ENCODE measurements around the gene CLSTN1. TPM values are rescaled to one million over a fixed set of nuclear protein-coding genes. Genes with fewer than 3 reads are reported as not detected.
A peak's percentile ranks its signal among the peaks of the same experiment; 100 is the strongest.
"Not testable (repeated sequence)": the region's sequence is repeated elsewhere in the genome, so short reads cannot be mapped to it uniquely, and the experiment has no call there.

CLSTN1 gene
- total and polyA plus RNA-seq, 5 donors from 2014 or later = 19.2 to 106 (median 22.7) TPM

DNA sequence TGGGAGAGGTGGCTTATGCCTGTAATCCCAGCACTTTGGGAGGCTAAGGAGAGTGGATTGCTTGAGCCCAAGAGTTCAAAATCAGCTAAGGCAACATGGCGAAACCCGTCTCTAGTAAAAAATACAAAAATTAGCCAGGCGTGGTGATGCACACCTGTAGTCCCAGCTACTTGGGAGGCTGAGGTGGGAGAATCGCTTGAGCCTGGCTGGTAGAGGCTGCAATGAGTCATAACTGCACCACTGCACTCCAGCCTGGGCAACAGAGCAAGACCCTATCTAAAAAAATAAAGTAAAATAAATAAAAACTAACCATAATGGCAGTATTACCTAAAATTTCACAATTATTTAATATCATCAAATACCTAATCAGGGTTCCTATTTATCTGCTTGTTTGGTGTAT lies 34.1 kb downstream of the CLSTN1 start:
- H3K27me3 Mint-ChIP-seq; H3K9me3 Mint-ChIP-seq; DNase-seq; H3K36me3 ChIP-seq (ENCODE audit: control insufficient read depth, insufficient read depth, low read length); H3K27ac ChIP-seq (ENCODE audit: insufficient read depth, low read length, poor library complexity, severe bottlenecking); ATAC-seq (ENCODE audit: low read depth in 2 of 2); H3K4me3 ChIP-seq (ENCODE audit: low read depth, low read length); H3K27me3 ChIP-seq (ENCODE audit: control insufficient read depth, insufficient read depth, low read length); H3K36me3 Mint-ChIP-seq; H3K9me3 ChIP-seq (ENCODE audit: control insufficient read depth in 2 of 2, low read length in 2 of 2): not testable (repeated sequence)
- H3K4me1 ChIP-seq (ENCODE audit: control insufficient read depth, insufficient read depth, low read length, poor library complexity, severe bottlenecking) = peaks cover 14% of the 10 kb centered on the region
- peaks cover 16 to 70% (median 46%) of the 10 kb centered on the region in 4 donors for H3K4me1 Mint-ChIP-seq
- H3K4me3 Mint-ChIP-seq = peak overlapping the region in 1 of 4 donors; percentile 42
- H3K27ac Mint-ChIP-seq = peak overlapping the region in 2 of 3 donors; percentile 6 to 71

DNA sequence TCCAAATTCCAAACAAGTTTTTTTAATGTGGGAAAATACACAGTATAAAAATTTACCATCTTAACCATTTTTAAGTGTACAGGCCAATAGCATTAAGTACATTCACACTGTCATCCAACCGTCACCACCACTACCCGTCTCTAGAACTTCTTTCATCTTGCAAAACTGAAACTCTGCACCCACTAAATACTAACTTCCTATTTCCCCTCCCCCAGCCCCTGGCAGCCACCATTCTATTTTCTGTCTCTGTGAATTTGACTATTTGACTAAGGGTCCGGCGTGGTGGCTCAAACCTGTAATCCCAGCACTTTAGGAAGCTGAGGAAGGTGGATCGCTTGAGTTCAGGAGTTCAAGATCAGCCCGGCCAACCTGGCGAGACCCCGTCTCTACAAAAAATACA lies 36.1 kb downstream of the CLSTN1 start:
- DNase-seq (peak; percentile 30 to 92 (median 82)), ATAC-seq (ENCODE audit: low read depth in 2 of 2) (peak; percentile 96 to 99)
- H3K27me3 ChIP-seq (ENCODE audit: control insufficient read depth, insufficient read depth, low read length) = no peaks in the 10 kb centered on the region
- peaks cover 14% of the 10 kb centered on the region for H3K4me1 ChIP-seq (ENCODE audit: control insufficient read depth, insufficient read depth, low read length, poor library complexity, severe bottlenecking)
- H3K27ac Mint-ChIP-seq = peak overlapping the region; percentile 96 to 98 (median 97)
- H3K9me3 Mint-ChIP-seq = peaks cover 0 to 2% (median 0%) of the 10 kb centered on the region in 7 donors
- H3K36me3 Mint-ChIP-seq = peaks cover 9% of the 10 kb centered on the region
- H3K36me3 ChIP-seq (ENCODE audit: control insufficient read depth, insufficient read depth, low read length) = no peaks in the 10 kb centered on the region
- H3K9me3 ChIP-seq (ENCODE audit: control insufficient read depth in 2 of 2, low read length in 2 of 2) = no peaks in the 10 kb centered on the region
- no peaks in the 10 kb centered on the region for H3K27me3 Mint-ChIP-seq
- H3K4me3 ChIP-seq (ENCODE audit: low read depth, low read length) = peak overlapping the region; percentile 67
- peak overlapping the region; percentile 86 for H3K27ac ChIP-seq (ENCODE audit: insufficient read depth, low read length, poor library complexity, severe bottlenecking)
- H3K4me3 Mint-ChIP-seq = peak overlapping the region; percentile 67 to 84 (median 77)
- H3K4me1 Mint-ChIP-seq = peaks cover 22 to 57% (median 43%) of the 10 kb centered on the region in 4 donors

DNA sequence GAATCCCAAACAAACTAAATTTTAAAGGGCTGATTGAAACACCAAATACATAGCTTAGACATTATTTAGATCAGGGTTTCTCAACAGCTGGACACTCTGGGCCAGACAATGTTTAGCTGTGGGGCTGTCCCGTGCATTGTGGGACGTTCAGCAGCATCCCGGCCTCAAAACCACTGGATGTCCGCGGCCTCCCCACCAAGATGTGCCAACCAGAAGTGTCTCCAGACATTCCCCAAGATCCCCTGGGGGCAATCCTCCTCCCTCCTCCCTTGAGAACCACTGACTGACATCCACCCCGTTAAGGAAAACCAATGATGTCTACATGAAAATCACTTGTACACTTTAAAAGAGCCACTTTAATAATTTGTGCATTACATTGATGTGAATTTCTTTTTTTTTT lies 38.4 kb downstream of the CLSTN1 start:
- H3K27me3 Mint-ChIP-seq = no peaks in the 10 kb centered on the region
- H3K9me3 Mint-ChIP-seq = peaks cover 0 to 2% (median 0%) of the 10 kb centered on the region in 7 donors

DNA sequence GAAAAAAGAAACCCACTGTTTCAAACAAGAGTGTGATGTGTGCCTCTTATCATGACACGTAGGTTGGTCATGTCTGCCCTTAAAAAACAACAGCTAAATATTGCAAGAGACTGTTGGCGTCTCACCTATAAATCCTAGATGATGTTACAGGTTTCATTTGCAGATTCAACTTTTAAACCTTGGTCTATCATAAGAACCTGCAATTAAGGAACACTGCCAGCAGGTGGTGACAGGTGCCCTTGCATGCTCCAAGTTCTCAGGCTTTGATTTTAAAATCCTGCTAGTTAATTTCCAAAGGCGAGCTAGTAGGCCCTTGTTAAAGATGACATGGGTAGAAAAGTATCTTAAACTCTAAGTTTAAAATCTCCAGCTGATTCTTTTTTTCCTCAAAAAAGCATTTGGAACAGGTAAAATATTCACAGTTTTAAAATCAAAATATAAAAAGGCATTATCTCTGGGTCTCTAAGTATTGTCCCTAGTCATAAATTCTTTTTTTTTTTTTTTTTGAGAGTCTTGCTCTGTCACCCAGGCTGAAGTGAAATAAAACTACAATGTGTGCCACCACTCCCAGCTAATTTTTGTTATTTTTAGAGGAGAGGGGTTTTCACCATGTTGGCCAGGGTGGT lies 39.1 kb downstream of the CLSTN1 start:
- peaks cover 0 to 2% (median 0%) of the 10 kb centered on the region in 7 donors for H3K9me3 Mint-ChIP-seq
- DNase-seq = peak; percentile 51 to 87 (median 75)
- no peaks in the 10 kb centered on the region for H3K9me3 ChIP-seq (ENCODE audit: control insufficient read depth in 2 of 2, low read length in 2 of 2)
- H3K4me1 Mint-ChIP-seq = peaks cover 18 to 60% (median 41%) of the 10 kb centered on the region in 4 donors
- H3K4me3 Mint-ChIP-seq = peak overlapping the region in 2 of 4 donors; percentile 58 to 81
- H3K27me3 Mint-ChIP-seq = no peaks in the 10 kb centered on the region
- H3K36me3 Mint-ChIP-seq = peaks cover 4% of the 10 kb centered on the region
- peak; percentile 22 to 34 for ATAC-seq (ENCODE audit: low read depth in 2 of 2)
- H3K4me3 ChIP-seq (ENCODE audit: low read depth, low read length) = no peak overlapping the region
- H3K4me1 ChIP-seq (ENCODE audit: control insufficient read depth, insufficient read depth, low read length, poor library complexity, severe bottlenecking) = peaks cover 14% of the 10 kb centered on the region
- H3K36me3 ChIP-seq (ENCODE audit: control insufficient read depth, insufficient read depth, low read length) = no peaks in the 10 kb centered on the region
- H3K27ac ChIP-seq (ENCODE audit: insufficient read depth, low read length, poor library complexity, severe bottlenecking) = no peak overlapping the region
- no peaks in the 10 kb centered on the region for H3K27me3 ChIP-seq (ENCODE audit: control insufficient read depth, insufficient read depth, low read length)
- H3K27ac Mint-ChIP-seq = peak overlapping the region in 2 of 3 donors; percentile 59 to 69

More for the DNA sequence above, 38.4 kb downstream of the CLSTN1 start:
- no peaks in the 10 kb centered on the region for H3K36me3 ChIP-seq (ENCODE audit: control insufficient read depth, insufficient read depth, low read length)
- H3K4me1 ChIP-seq (ENCODE audit: control insufficient read depth, insufficient read depth, low read length, poor library complexity, severe bottlenecking) = peaks cover 14% of the 10 kb centered on the region
- DNase-seq = no peak
- no peaks in the 10 kb centered on the region for H3K27me3 ChIP-seq (ENCODE audit: control insufficient read depth, insufficient read depth, low read length)
- H3K4me3 ChIP-seq (ENCODE audit: low read depth, low read length) = no peak overlapping the region
- peaks cover 9% of the 10 kb centered on the region for H3K36me3 Mint-ChIP-seq
- ATAC-seq (ENCODE audit: low read depth in 2 of 2) = no peak
- no peaks in the 10 kb centered on the region for H3K9me3 ChIP-seq (ENCODE audit: control insufficient read depth in 2 of 2, low read length in 2 of 2)
- H3K27ac Mint-ChIP-seq = no peak overlapping the region
- H3K4me3 Mint-ChIP-seq = peak overlapping the region in 1 of 4 donors; percentile 15
- peaks cover 22 to 60% (median 43%) of the 10 kb centered on the region in 4 donors for H3K4me1 Mint-ChIP-seq
- H3K27ac ChIP-seq (ENCODE audit: insufficient read depth, low read length, poor library complexity, severe bottlenecking) = no peak overlapping the region

DNA sequence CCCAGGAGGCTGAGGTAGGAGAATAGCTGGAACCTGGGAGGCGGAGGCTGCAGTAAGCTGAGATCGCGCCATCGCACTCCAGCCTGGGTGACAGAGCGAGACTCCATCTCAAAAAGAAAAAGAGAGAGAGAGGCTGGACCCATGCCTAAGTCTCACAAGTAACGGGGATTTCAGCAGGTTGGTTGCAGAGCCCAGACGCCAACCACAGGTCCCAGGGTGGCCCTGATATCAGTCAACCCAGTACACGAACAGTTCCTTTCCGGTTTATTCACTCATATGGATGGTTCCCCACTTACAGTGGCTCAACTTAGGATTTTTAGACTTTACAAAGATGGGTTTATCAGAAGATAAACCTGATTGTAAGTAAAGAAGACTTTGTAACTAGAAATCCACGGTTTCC lies 40.9 kb downstream of the CLSTN1 start:
- ATAC-seq (ENCODE audit: low read depth in 2 of 2) (no peak), DNase-seq (no peak)
- Mint-ChIP-seq H3K4me3 (peak overlapping the region in 1 of 4 donors; percentile 75), H3K36me3 (peaks cover 4% of the 10 kb centered on the region), H3K9me3 (peaks cover 0 to 2% (median 0%) of the 10 kb centered on the region in 7 donors), H3K27ac (no peak overlapping the region), H3K27me3 (no peaks in the 10 kb centered on the region), H3K4me1 (peaks cover 12 to 47% (median 33%) of the 10 kb centered on the region in 4 donors)
- Histone ChIP-seq H3K27me3 (ENCODE audit: control insufficient read depth, insufficient read depth, low read length) (no peaks in the 10 kb centered on the region), H3K9me3 (ENCODE audit: control insufficient read depth in 2 of 2, low read length in 2 of 2) (no peaks in the 10 kb centered on the region), H3K4me3 (ENCODE audit: low read depth, low read length) (no peak overlapping the region), H3K36me3 (ENCODE audit: control insufficient read depth, insufficient read depth, low read length) (peaks cover under 1% of the 10 kb centered on the region), H3K27ac (ENCODE audit: insufficient read depth, low read length, poor library complexity, severe bottlenecking) (no peak overlapping the region), H3K4me1 (ENCODE audit: control insufficient read depth, insufficient read depth, low read length, poor library complexity, severe bottlenecking) (peaks cover 12% of the 10 kb centered on the region)

DNA sequence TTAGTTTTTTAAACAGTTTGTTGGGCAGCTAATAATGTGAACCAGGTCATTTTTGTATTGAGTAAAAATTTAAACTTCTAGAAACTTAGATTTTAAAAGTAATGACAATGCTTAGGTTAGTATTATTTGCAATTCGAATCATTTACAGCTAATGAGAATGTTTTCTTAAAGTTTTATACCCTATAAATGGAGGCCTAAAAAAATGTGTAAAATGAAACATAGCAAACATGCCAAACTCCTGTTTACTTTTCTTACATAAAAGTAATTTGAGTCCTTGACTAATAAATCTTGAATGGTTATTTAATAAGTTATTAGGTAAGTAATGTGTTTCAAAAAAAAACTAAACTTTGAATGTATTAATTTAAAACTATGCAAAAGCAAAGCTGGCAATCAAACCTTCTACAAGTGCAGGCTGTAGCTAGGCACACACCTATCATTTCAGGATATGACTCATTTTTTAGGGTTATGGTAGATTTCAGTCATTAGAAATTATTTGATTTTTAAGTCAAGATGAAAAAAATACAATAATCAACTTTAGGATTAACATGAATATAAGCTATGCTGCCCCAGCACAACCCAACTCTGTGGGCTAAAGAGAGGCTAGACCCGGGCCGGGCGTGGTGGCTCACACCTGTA lies 41.5 kb downstream of the CLSTN1 start:
- H3K27me3 ChIP-seq (ENCODE audit: control insufficient read depth, insufficient read depth, low read length) = no peaks in the 10 kb centered on the region
- Mint-ChIP-seq H3K4me3 (no peak overlapping the region), H3K9me3 (no peaks in the 10 kb centered on the region), H3K27ac (no peak overlapping the region), H3K36me3 (no peaks in the 10 kb centered on the region), H3K4me1 (peaks cover 7 to 44% (median 29%) of the 10 kb centered on the region in 4 donors), H3K27me3 (no peaks in the 10 kb centered on the region)
- no peak for ATAC-seq (ENCODE audit: low read depth in 2 of 2)
- H3K36me3 ChIP-seq (ENCODE audit: control insufficient read depth, insufficient read depth, low read length) = peaks cover 3% of the 10 kb centered on the region
- no peaks in the 10 kb centered on the region for H3K9me3 ChIP-seq (ENCODE audit: control insufficient read depth in 2 of 2, low read length in 2 of 2)
- no peak overlapping the region for H3K27ac ChIP-seq (ENCODE audit: insufficient read depth, low read length, poor library complexity, severe bottlenecking)
- no peak overlapping the region for H3K4me3 ChIP-seq (ENCODE audit: low read depth, low read length)
- peak in 1 of 3 donors; percentile 37 for DNase-seq
- H3K4me1 ChIP-seq (ENCODE audit: control insufficient read depth, insufficient read depth, low read length, poor library complexity, severe bottlenecking) = peaks cover 7% of the 10 kb centered on the region

DNA sequence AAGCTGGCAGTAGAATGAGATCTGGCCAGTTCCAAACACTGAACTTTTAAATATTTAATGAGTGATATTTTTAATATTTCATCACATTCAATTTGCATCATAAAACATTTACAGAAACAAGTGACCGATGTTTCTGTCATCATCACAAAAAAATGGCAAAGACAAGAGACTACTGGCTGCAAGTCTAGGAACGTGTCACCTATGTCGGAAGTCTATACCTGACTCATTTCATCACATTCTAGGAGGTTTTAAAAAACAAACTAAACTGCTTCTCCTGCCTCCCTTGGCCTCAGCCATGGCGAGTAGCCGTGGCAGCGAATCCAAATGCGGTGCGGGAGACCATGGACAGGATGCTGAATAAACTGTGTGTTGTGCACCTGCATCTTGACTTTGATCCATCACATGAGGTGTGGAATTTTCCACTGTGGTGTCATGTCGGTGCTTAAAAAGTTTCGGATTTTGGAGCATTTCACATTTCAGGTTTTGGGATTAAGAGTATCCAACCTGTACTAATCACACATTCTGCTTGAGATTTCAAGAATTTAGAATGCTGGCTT lies 43.1 kb downstream of the CLSTN1 start:
- H3K4me3 ChIP-seq (ENCODE audit: low read depth, low read length) = no peak overlapping the region
- ATAC-seq (ENCODE audit: low read depth in 2 of 2) (no peak), DNase-seq (no peak)
- Mint-ChIP-seq H3K4me3 (no peak overlapping the region), H3K27ac (no peak overlapping the region), H3K9me3 (no peaks in the 10 kb centered on the region), H3K27me3 (no peaks in the 10 kb centered on the region), H3K4me1 (peaks cover 7 to 40% (median 25%) of the 10 kb centered on the region in 4 donors), H3K36me3 (no peaks in the 10 kb centered on the region)
- no peaks in the 10 kb centered on the region for H3K4me1 ChIP-seq (ENCODE audit: control insufficient read depth, insufficient read depth, low read length, poor library complexity, severe bottlenecking)
- H3K9me3 ChIP-seq (ENCODE audit: control insufficient read depth in 2 of 2, low read length in 2 of 2) = no peaks in the 10 kb centered on the region
- H3K27ac ChIP-seq (ENCODE audit: insufficient read depth, low read length, poor library complexity, severe bottlenecking) = no peak overlapping the region
- no peaks in the 10 kb centered on the region for H3K27me3 ChIP-seq (ENCODE audit: control insufficient read depth, insufficient read depth, low read length)
- peaks cover 3% of the 10 kb centered on the region for H3K36me3 ChIP-seq (ENCODE audit: control insufficient read depth, insufficient read depth, low read length)

Data from CD4-positive, CD25-positive, alpha-beta regulatory T cell (primary cell).